HG03575 (cell line): ENCODE results near the gene PRIMA1.
"Not testable (repeated sequence)": the region's sequence is repeated elsewhere in the genome, so short reads cannot be mapped to it uniquely, and the experiment has no call there.

Source experiments
- ATAC-seq: cut with Tn5 transposase; IDR thresholded peaks from one replicate; pipeline ENCODE4 v1.9.1; 2021; ENCODE audit not compliant: unreplicated experiment, insufficient number of reproducible peaks, low FRiP score; ENCODE audit errors: extremely low read depth

The PRIMA1 gene, protein sequence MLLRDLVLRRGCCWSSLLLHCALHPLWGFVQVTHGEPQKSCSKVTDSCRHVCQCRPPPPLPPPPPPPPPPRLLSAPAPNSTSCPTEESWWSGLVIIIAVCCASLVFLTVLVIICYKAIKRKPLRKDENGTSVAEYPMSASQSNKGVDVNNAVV

GRCh38 chr14:93788293-93788542, at the start of gene PRIMA1:
Gene PRIMA1 (minus strand): TSS chr14:93788485. CDS start chr14:93787718, 767 bp downstream.
- no peak for ATAC-seq

DNA sequence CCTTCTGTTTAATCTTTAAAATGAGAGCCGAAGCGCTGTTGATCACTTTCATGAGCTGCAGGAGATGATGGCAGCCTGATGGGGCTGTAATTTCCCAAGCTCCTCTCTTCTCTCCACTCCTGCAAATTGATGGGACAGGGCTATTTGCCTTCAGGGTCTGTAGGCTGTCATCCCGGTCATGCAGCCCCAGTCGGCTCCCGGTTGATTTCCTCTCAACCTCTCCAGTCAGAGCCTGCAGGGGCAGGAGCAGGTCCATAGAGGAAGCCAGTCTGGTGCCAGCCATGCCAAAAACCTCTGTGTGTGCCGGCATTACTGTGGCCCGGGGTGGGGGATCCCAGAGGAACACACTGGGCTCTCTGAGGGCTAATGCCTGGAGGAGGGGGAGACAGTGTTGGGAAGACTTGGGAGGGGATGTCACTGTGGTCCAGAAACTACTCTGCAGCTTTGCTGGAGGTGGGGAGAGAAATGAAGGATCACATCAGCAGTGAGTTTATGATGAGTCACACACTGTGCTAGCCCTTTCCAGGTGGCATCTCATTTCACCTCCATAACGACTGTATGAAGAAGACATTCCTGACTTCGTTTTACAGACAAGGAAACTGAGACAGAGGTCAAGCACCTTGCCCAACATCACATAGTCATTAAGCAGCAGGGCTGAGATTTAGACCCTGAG, 46.5 kb upstream of the PRIMA1 start:
- ATAC-seq = no peak

- ATAC-seq = no peak
Observed at GRCh38 chr14:93832665-93833064, 44.4 kb upstream of the PRIMA1 start.

DNA sequence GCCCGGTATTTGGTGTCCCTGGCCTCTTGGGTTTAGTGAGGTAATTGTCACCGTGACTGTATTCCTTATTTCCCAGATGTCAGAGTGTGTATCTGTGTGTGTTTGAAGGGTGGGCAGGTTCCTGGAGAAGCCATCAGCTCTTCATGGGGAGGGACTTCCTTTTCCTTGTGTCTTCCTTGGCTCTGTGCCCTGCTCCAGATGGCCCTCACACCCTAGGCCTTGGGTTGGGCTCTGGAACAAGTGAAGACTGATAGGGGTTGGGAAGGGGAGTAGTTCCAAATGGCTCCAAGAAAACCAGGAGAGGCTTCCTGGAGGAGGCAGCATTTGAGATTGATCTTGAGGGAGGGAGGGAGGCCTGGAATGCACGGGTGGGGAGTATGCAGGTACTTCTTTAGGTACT, 43.8 kb upstream of the PRIMA1 start:
- ATAC-seq = no peak

DNA sequence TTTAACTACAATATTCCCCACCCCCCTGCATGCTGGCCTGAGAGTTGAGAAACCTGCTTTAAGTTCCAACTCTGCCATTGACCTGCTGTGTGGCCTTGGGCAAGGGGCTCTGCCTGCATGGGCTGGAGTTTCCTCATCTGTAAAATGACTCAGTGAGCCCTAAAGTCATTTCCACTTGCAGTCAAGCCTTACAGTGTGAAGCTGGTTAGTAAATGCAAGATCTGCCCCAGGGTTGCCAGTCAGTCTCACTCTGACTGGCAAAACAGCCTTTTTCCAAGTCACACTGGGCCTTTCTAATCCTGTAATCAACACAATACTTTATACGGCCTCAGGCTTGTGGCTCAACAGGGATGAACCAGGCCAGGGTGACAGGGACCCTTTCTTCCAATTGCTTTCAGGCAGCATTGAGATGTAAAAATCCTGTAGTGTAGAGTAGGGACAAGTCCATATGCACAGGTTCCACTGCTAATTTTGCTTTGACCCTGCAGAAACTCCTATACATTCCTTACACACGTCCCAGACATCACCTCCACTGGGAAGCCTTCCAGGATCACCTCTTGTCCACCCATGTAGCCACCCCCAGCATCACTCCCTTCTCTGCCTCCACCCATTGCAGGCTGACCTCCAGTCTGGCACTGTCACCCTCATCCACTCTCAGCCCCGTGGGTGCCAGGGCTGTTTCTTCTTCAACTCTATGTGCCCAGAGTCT, 42.6 kb upstream of the PRIMA1 start:
- ATAC-seq = no peak

DNA sequence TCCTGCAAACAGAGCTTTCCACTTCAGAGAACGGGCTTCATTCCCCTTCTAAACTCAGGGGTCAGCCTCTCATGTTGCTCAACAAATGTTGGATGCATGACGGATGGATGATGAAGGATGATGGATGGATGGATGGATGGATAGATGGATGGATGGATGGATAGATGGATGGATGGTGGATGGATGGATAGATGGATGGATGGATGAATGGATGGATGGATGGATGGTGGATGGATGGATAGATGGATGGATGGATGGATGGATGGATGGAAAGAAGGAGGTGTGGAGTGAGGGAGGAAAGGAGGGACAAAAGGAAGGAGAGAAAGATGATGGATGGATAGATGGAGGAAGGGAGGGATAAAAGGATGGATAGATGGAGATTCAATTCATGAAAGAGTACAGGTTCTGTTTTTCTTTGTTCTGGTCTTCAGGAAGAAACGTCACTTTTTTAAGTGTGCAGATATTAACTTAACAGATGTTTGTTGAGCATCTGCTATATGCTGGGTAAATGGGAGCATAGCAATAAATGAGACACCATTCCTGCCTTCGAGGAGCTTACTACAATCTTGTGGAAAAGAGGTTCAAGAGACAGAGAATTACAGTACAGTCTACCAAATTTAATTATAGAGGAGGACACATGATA, 41.7 kb upstream of the PRIMA1 start:
- no peak for ATAC-seq

- ATAC-seq = no peak
Observed at GRCh38 chr14:93825235-93825553, 36.9 kb upstream of the PRIMA1 start.

GRCh38 chr14:93824518-93825234, 36.4 kb upstream of the PRIMA1 start:
- no peak for ATAC-seq

DNA sequence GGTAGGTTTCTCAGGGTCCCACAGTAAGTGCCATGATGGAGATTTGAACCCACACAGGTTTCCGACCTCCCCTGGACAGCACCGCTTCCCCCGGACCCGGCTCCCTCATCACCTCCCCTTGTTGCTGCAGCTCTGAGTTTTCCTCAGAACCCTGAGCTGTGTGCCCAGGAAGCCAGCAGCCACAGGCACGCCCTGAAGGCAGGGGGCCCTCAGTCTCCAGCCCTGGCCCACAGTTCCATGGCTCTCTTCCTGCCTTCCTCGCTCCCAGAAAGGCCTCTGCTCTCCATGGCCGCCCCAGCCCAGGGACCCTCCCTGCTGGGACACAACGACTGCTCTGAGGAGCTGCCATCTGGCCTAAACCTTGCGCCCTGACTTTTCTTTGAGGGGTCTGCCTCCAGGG, 35.8 kb upstream of the PRIMA1 start:
- ATAC-seq = no peak

- ATAC-seq = no peak
Observed at GRCh38 chr14:93821051-93821450, 32.8 kb upstream of the PRIMA1 start.

GRCh38 chr14:93818857-93819256, 30.6 kb upstream of the PRIMA1 start:
- no peak for ATAC-seq

DNA sequence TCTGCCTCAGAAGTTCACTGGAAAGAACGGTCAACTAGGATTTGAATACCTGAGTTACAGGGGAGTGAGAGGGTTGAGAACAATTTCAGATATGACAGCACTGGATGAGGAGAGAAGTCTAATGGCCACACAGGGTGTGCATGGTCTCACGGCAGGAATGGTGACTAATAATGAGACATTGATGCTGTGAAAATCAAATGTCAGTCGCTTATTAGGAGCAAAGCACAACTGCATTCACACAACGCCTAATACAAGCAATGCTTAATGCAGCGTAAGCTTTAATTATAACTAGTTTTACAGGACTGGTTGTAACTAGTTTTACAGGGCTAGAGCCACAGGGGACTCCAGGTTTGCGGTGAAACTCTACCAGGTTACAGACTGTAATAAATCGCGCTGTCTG, 23.4 kb upstream of the PRIMA1 start:
- no peak for ATAC-seq

GRCh38 chr14:93811020-93811419, 22.7 kb upstream of the PRIMA1 start:
- ATAC-seq = no peak

DNA sequence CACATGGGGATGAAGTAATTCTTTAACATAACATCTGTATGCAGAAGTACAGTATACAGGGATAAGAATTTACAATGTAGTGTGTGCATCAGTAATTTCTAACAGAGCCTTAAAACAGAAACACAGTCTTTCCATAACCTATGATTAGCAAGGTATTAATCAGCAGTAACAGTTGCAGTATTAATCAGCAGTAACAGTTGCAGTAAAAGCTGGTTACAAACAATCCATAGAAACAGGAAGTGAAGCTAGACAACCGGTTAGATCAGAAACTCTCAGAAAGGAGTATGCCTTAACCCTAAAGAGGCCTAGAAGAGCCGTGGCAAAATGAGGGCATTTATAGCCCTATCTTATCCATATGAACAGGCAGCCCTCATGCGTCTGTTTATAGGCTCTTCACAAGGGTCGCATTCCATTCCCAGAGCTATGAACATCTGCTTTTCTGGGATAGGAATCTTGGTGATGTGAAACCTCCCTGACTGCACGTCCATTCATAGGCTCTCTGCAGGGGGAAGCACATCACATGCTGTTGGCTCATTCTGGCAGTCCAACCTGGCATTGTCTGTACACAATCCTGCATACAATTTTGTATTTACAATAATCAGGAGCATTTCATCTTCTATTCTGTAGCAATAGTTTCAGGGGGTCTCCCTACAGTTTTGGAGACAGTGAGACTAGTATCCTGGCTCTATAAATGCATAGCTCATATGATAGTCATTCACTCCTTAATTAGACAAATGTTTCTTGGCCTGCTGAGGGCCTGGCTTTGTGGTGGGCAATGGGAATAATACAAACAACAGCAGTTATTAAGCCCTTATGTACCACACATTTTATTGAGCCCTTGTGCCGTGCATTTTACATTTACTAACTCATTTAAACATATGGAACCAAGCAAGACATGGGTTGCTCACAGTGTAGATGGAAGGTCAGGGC, 21.5 kb upstream of the PRIMA1 start:
- not testable (repeated sequence) for ATAC-seq

- no peak for ATAC-seq
Observed at GRCh38 chr14:93804654-93805053, 16.4 kb upstream of the PRIMA1 start.

DNA sequence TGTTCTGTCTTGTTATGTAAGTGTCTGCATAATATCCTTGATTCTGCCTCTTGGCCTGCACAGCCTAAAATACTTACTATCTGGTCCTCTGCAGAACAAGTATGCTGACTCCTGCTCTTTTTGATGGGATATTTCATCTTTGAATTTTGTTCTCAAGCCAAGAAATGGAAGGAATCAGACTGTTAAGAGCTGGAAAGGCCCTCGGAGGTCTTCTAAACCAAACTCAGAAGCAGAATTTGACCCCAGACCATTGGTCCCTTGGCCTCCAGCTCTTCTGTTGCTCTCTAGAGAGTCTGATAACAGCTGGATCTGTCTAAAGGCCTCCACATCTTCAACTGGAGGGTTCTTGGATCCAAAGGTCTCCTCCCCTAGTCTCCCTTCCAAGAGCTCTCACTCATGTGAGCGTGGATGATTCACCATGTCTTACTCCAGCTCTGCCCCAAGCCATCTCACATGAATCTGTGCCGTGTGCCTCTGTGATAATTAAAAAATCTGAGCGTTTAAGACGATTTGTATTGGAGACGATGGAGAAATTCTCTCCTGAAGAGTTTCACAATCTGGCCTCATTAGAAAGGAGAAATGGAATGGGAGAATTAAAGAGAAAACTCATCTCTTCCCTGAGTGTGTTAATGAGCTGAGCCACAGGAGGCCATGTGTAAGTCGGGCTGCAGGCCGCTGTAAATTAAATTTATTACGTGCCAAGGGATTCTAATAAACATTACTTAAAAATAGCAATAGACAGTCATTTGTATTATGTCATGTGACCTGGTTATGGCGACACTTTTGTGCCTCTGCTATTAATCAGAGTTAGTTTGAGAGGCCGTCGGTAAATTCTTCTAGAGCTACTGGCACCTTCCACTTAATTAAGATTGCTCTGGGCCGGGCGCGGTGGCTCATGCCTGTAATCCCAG, 15.4 kb upstream of the PRIMA1 start:
- no peak for ATAC-seq

- ATAC-seq = no peak
Observed at GRCh38 chr14:93799989-93800921, 12.0 kb upstream of the PRIMA1 start.
